HAP-1 (cell line): ENCODE results near the gene TOR1B.
"Not testable (repeated sequence)": the region's sequence is repeated elsewhere in the genome, so short reads cannot be mapped to it uniquely, and the experiment has no call there.

Experiments
- DNase-seq, 2 experiments: peaks; one replicate each; pipeline ENCODE4 v3.0.0-alpha.2; 2016 to 2020; ENCODE audit warnings: low spot score in 2 of 2
- H3K27me3 ChIP-seq: fragments of 250-450 bp; sonication (Bioruptor Pico); 2 replicates; pipeline ENCODE4 v1.5.1; 2020; ENCODE audit warnings: low read depth, mild to moderate bottlenecking, moderate library complexity
- H3K36me3 ChIP-seq: fragments of 250-450 bp; sonication (Bioruptor Pico); replicated peaks from 2 replicates; pipeline ENCODE4 v1.5.1; 2020; ENCODE audit warnings: mild to moderate bottlenecking
- H3K4me1 ChIP-seq: fragments of 250-450 bp; sonication (Bioruptor Pico); 2 replicates; pipeline ENCODE4 v1.5.1; 2020; ENCODE audit warnings: mild to moderate bottlenecking
- H3K4me3 ChIP-seq: fragments of 250-450 bp; sonication (Bioruptor Pico); 2 replicates; pipeline ENCODE4 v1.5.1; 2020; ENCODE audit warnings: mild to moderate bottlenecking, moderate library complexity
- H3K9me3 ChIP-seq: fragments of 250-450 bp; sonication (Bioruptor Pico); 2 replicates; pipeline ENCODE4 v1.5.1; 2020; ENCODE audit warnings: mild to moderate bottlenecking, moderate library complexity
- in situ Hi-C: fragments of 300-500 bp; cut with MboI; formaldehyde crosslinking; loops from 3 replicates; pipeline ENCODE4 v1.14.3; 2020; ENCODE audit warnings: low sequenced_read_pairs, inconsistent platforms, mixed read lengths

The TOR1B gene

GRCh38 chr9:129783516-129784361, 19.2 kb upstream of the TOR1B start:
- H3K4me1 ChIP-seq: no peaks in the 10 kb centered on the region
- H3K4me3 ChIP-seq: no peak overlapping the region
- DNase-seq: peak; percentile 64 to 84
- peaks cover 16% of the 10 kb centered on the region for H3K27me3 ChIP-seq
- no peaks in the 10 kb centered on the region for H3K36me3 ChIP-seq
- in situ Hi-C loops: loop anchor here (5.0 kb wide), 3 partner anchors 56 to 651 kb away; partner anchors contain the start of gene ASB6
- H3K9me3 ChIP-seq: no peaks in the 10 kb centered on the region

- H3K27me3 ChIP-seq: peaks cover 16% of the 10 kb centered on the region
- H3K36me3 ChIP-seq, H3K4me3 ChIP-seq, H3K9me3 ChIP-seq, H3K4me1 ChIP-seq, DNase-seq: not testable (repeated sequence)
- in situ Hi-C loops: loop anchor here (5.0 kb wide), 3 partner anchors 58 to 653 kb away; partner anchors contain the start of gene ASB6
Measured at GRCh38 chr9:129784970-129785369, 18.0 kb upstream of the TOR1B start.

GRCh38 chr9:129785866-129786265, 17.1 kb upstream of the TOR1B start:
- in situ Hi-C loops: no loop called here
- H3K36me3 ChIP-seq: no peaks in the 10 kb centered on the region
- H3K9me3 ChIP-seq: no peaks in the 10 kb centered on the region
- H3K4me1 ChIP-seq: no peaks in the 10 kb centered on the region
- no peak overlapping the region for H3K4me3 ChIP-seq
- no peak for DNase-seq
- H3K27me3 ChIP-seq: peaks cover 16% of the 10 kb centered on the region

- no peaks in the 10 kb centered on the region for H3K36me3 ChIP-seq
- no peak overlapping the region for H3K4me3 ChIP-seq
- no peaks in the 10 kb centered on the region for H3K9me3 ChIP-seq
- H3K4me1 ChIP-seq: no peaks in the 10 kb centered on the region
- peaks cover 16% of the 10 kb centered on the region for H3K27me3 ChIP-seq
- no peak for DNase-seq
- in situ Hi-C loops: no loop called here
Measured at GRCh38 chr9:129786481-129786880, 16.5 kb upstream of the TOR1B start.

- in situ Hi-C loops: no loop called here
- H3K4me1 ChIP-seq: peaks cover 5% of the 10 kb centered on the region; the same call in 1 of the 2 replicates
Measured at GRCh38 chr9:129794549-129794948, 8.4 kb upstream of the TOR1B start.

GRCh38 chr9:129796029-129796428, 7.0 kb upstream of the TOR1B start:
- in situ Hi-C loops, DNase-seq, H3K9me3 ChIP-seq, H3K36me3 ChIP-seq, H3K4me3 ChIP-seq, H3K4me1 ChIP-seq: not testable (repeated sequence)
- peaks cover 16% of the 10 kb centered on the region for H3K27me3 ChIP-seq

More at GRCh38 chr9:129794549-129794948, 8.4 kb upstream of the TOR1B start:
- Histone ChIP-seq H3K36me3 (no peaks in the 10 kb centered on the region), H3K9me3 (no peaks in the 10 kb centered on the region), H3K27me3 (peaks cover 16% of the 10 kb centered on the region), H3K4me3 (no peak overlapping the region)
- DNase-seq: no peak

GRCh38 chr9:129798973-129799372, 4.0 kb upstream of the TOR1B start:
- Histone ChIP-seq H3K27me3 (peaks cover 16% of the 10 kb centered on the region), H3K4me1 (peaks cover 6% of the 10 kb centered on the region), H3K36me3 (no peaks in the 10 kb centered on the region), H3K9me3 (no peaks in the 10 kb centered on the region), H3K4me3 (no peak overlapping the region)
- DNase-seq: peak in 1 of 2 experiments; percentile 21
- in situ Hi-C loops: no loop called here

GRCh38 chr9:129801504-129801903, 1.5 kb upstream of the TOR1B start:
- in situ Hi-C loops: no loop called here
- no peak overlapping the region for H3K4me3 ChIP-seq
- H3K9me3 ChIP-seq: no peaks in the 10 kb centered on the region
- peaks cover 5% of the 10 kb centered on the region for H3K36me3 ChIP-seq
- peaks cover 8% of the 10 kb centered on the region for H3K4me1 ChIP-seq
- DNase-seq: no peak
- no peaks in the 10 kb centered on the region for H3K27me3 ChIP-seq

GRCh38 chr9:129803676-129804060, 684 bp downstream of the TOR1B start:
- H3K36me3 ChIP-seq: peaks cover 11% of the 10 kb centered on the region
- H3K4me3 ChIP-seq: peak overlapping the region; percentile 65
- in situ Hi-C loops: no loop called here
- H3K27me3 ChIP-seq: no peaks in the 10 kb centered on the region
- peaks cover 8% of the 10 kb centered on the region for H3K4me1 ChIP-seq
- no peaks in the 10 kb centered on the region for H3K9me3 ChIP-seq
- peak; percentile 16 to 36 for DNase-seq

- DNase-seq: no peak
- Histone ChIP-seq H3K27me3 (no peaks in the 10 kb centered on the region), H3K9me3 (no peaks in the 10 kb centered on the region), H3K36me3 (peaks cover 18% of the 10 kb centered on the region), H3K4me3 (no peak overlapping the region), H3K4me1 (peaks cover 3% of the 10 kb centered on the region)
- in situ Hi-C loops: no loop called here
Measured at GRCh38 chr9:129806061-129806460, 3.1 kb downstream of the TOR1B start.

GRCh38 chr9:129809346-129809745, 6.4 kb downstream of the TOR1B start:
- H3K36me3 ChIP-seq: peaks cover 31% of the 10 kb centered on the region
- in situ Hi-C loops: no loop called here
- H3K27me3 ChIP-seq: no peaks in the 10 kb centered on the region
- H3K4me3 ChIP-seq: no peak overlapping the region
- H3K9me3 ChIP-seq: no peaks in the 10 kb centered on the region
- DNase-seq: no peak
- peaks cover 10% of the 10 kb centered on the region for H3K4me1 ChIP-seq

- Histone ChIP-seq H3K9me3 (no peaks in the 10 kb centered on the region), H3K27me3 (no peaks in the 10 kb centered on the region), H3K4me1 (peaks cover 10% of the 10 kb centered on the region), H3K4me3 (no peak overlapping the region), H3K36me3 (peaks cover 34% of the 10 kb centered on the region)
- in situ Hi-C loops: no loop called here
- DNase-seq: no peak
Measured at GRCh38 chr9:129810116-129810515, 7.1 kb downstream of the TOR1B start.

- Histone ChIP-seq H3K4me3 (no peak overlapping the region), H3K36me3 (peaks cover 31% of the 10 kb centered on the region), H3K27me3 (no peaks in the 10 kb centered on the region), H3K9me3 (no peaks in the 10 kb centered on the region), H3K4me1 (peaks cover 10% of the 10 kb centered on the region)
- no peak for DNase-seq
- in situ Hi-C loops: no loop called here
Measured at GRCh38 chr9:129810788-129811187, 7.8 kb downstream of the TOR1B start.

- H3K36me3 ChIP-seq: peaks cover 40% of the 10 kb centered on the region
- DNase-seq: peak; percentile 32 to 37
- H3K9me3 ChIP-seq: no peaks in the 10 kb centered on the region
- in situ Hi-C loops: no loop called here
- H3K4me1 ChIP-seq: peaks cover 10% of the 10 kb centered on the region
- no peaks in the 10 kb centered on the region for H3K27me3 ChIP-seq
- no peak overlapping the region for H3K4me3 ChIP-seq
Measured at GRCh38 chr9:129811967-129812363, 9.0 kb downstream of the TOR1B start.
